HFFc6 (cell line): ENCODE data around the gene MCTP1. TPM values are rescaled to one million over a fixed set of nuclear protein-coding genes. Genes with fewer than 3 reads are reported as not detected.

ENCODE experiments used
- DNase-seq: peaks from one replicate; pipeline ENCODE4 v3.0.0-alpha.2; 2018
- H3K27ac Mint-ChIP-seq: 2 replicates; pipeline ENCODE4 v1.8.0; 2020; ENCODE audit warnings: mild to moderate bottlenecking, mixed read lengths
- H3K27me3 Mint-ChIP-seq: 2 replicates; pipeline ENCODE4 v1.8.0; 2021; ENCODE audit warnings: mild to moderate bottlenecking, moderate library complexity, mixed read lengths; ENCODE audit not compliant: insufficient read depth
- H3K36me3 Mint-ChIP-seq: 2 replicates; pipeline ENCODE4 v1.8.0; 2021; ENCODE audit warnings: low read depth, mixed read lengths
- H3K4me1 Mint-ChIP-seq: 2 replicates; pipeline ENCODE4 v1.8.0; 2020; ENCODE audit warnings: low read depth, mixed read lengths
- H3K4me3 Mint-ChIP-seq: 2 replicates; pipeline ENCODE4 v1.8.0; 2020; ENCODE audit warnings: mild to moderate bottlenecking, moderate library complexity, mixed read lengths
- H3K9me3 Mint-ChIP-seq: 2 replicates; pipeline ENCODE4 v1.8.0; 2020; ENCODE audit warnings: mild to moderate bottlenecking, mixed read lengths
- CTCF ChIP-seq: fragments of 200-600 bp; sonication (generic); IDR thresholded peaks from 2 replicates; pipeline ENCODE4 v1.5.0; 2021; ENCODE audit warnings: antibody characterized with exemption, mild to moderate bottlenecking
- total RNA-seq, 6 experiments: library from RNA; stranded (reverse); fragmentation: NEBNext Ultra II Directional; extraction: Animal tissue kit (Norgen Biotek cat#: 25700); gene quantifications; 2 replicates in 1 of 6; 3 replicates in 5 of 6; pipeline ENCODE4 v1.2.3, GENCODE V29; 2021

MCTP1 gene
- total RNA-seq, 6 experiments from 2014 or later = 1.0 to 5.2 (median 3.9) TPM

- no peak for DNase-seq
- no peaks in the 10 kb centered on the region for H3K36me3 Mint-ChIP-seq
- H3K4me1 Mint-ChIP-seq = no peaks in the 10 kb centered on the region
- H3K27me3 Mint-ChIP-seq = no peaks in the 10 kb centered on the region
- H3K9me3 Mint-ChIP-seq = no peaks in the 10 kb centered on the region; the same call in 1 of the 2 replicates
- no peak overlapping the region for H3K27ac Mint-ChIP-seq
- H3K4me3 Mint-ChIP-seq = no peak overlapping the region
- no peak for TF ChIP-seq CTCF
These were observed 523.1 kb downstream of the MCTP1 start for GRCh38 chr5:94761786-94762185.

- TF ChIP-seq CTCF = no peak
- no peak for DNase-seq
- no peaks in the 10 kb centered on the region for H3K4me1 Mint-ChIP-seq
- H3K27ac Mint-ChIP-seq = no peak overlapping the region
- H3K36me3 Mint-ChIP-seq = no peaks in the 10 kb centered on the region
- H3K9me3 Mint-ChIP-seq = no peaks in the 10 kb centered on the region; the same call in 1 of the 2 replicates
- no peak overlapping the region for H3K4me3 Mint-ChIP-seq
- H3K27me3 Mint-ChIP-seq = no peaks in the 10 kb centered on the region
These were observed 523.8 kb downstream of the MCTP1 start for GRCh38 chr5:94761055-94761454.

- Mint-ChIP-seq H3K4me3 (no peak overlapping the region), H3K27ac (no peak overlapping the region), H3K9me3 (no peaks in the 10 kb centered on the region; the same call in 1 of the 2 replicates), H3K4me1 (no peaks in the 10 kb centered on the region), H3K36me3 (no peaks in the 10 kb centered on the region), H3K27me3 (no peaks in the 10 kb centered on the region)
- no peak for DNase-seq
- no peak for TF ChIP-seq CTCF
These were observed 524.9 kb downstream of the MCTP1 start for GRCh38 chr5:94759961-94760360.

- H3K4me3 Mint-ChIP-seq = no peak overlapping the region
- no peak overlapping the region for H3K27ac Mint-ChIP-seq
- DNase-seq = no peak
- no peaks in the 10 kb centered on the region for H3K36me3 Mint-ChIP-seq
- no peaks in the 10 kb centered on the region for H3K9me3 Mint-ChIP-seq
- no peaks in the 10 kb centered on the region for H3K27me3 Mint-ChIP-seq
- H3K4me1 Mint-ChIP-seq = no peaks in the 10 kb centered on the region
- no peak for TF ChIP-seq CTCF
These were observed 525.9 kb downstream of the MCTP1 start for GRCh38 chr5:94759022-94759421.

GRCh38 chr5:94754824-94755223, 530.1 kb downstream of the MCTP1 start:
- Mint-ChIP-seq H3K9me3 (no peaks in the 10 kb centered on the region), H3K4me1 (no peaks in the 10 kb centered on the region), H3K4me3 (no peak overlapping the region), H3K27ac (no peak overlapping the region), H3K27me3 (peaks cover 10% of the 10 kb centered on the region), H3K36me3 (no peaks in the 10 kb centered on the region)
- no peak for TF ChIP-seq CTCF
- peak; percentile 3 for DNase-seq

GRCh38 chr5:94751460-94751859, 533.4 kb downstream of the MCTP1 start:
- TF ChIP-seq CTCF = no peak
- Mint-ChIP-seq H3K4me1 (no peaks in the 10 kb centered on the region; the same call in 1 of the 2 replicates), H3K9me3 (no peaks in the 10 kb centered on the region), H3K4me3 (no peak overlapping the region), H3K27me3 (peaks cover 12% of the 10 kb centered on the region), H3K36me3 (no peaks in the 10 kb centered on the region), H3K27ac (no peak overlapping the region)
- DNase-seq = no peak
